Hepatocyte (in vitro differentiated cells): ENCODE results near the gene TECTB.

Experiments
- EZH2 ChIP-seq: fragments of 200-600 bp; sonication (generic); IDR thresholded peaks from 2 replicates; pipeline ENCODE4 v1.6.1; 2016; ENCODE audit warnings: antibody characterized with exemption, mild to moderate bottlenecking, borderline replicate concordance
- TF ChIP-seq, protein P1 (sequence below): fragments of 200-600 bp; sonication (generic); IDR thresholded peaks from 2 replicates; pipeline ENCODE4 v1.5.1; 2016; ENCODE audit warnings: antibody characterized with exemption, mild to moderate bottlenecking; ENCODE audit not compliant: poor library complexity

- TF ChIP-seq, protein P1, sequence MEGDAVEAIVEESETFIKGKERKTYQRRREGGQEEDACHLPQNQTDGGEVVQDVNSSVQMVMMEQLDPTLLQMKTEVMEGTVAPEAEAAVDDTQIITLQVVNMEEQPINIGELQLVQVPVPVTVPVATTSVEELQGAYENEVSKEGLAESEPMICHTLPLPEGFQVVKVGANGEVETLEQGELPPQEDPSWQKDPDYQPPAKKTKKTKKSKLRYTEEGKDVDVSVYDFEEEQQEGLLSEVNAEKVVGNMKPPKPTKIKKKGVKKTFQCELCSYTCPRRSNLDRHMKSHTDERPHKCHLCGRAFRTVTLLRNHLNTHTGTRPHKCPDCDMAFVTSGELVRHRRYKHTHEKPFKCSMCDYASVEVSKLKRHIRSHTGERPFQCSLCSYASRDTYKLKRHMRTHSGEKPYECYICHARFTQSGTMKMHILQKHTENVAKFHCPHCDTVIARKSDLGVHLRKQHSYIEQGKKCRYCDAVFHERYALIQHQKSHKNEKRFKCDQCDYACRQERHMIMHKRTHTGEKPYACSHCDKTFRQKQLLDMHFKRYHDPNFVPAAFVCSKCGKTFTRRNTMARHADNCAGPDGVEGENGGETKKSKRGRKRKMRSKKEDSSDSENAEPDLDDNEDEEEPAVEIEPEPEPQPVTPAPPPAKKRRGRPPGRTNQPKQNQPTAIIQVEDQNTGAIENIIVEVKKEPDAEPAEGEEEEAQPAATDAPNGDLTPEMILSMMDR = no peak
- TF ChIP-seq EZH2 = no peak
These were observed 35.4 kb upstream of the TECTB start for GRCh38 chr10:112247791-112248190.
